ENCODE data around the gene NTSR1. TPM values are rescaled to one million over a fixed set of nuclear protein-coding genes. Genes with fewer than 3 reads are reported as not detected.

The NTSR1 gene
- total RNA-seq, 4 donors from 2014 or later: 0.67 TPM; not detected in 3

- 85 to 91% methylated on average over 32 to 33 of the region's 37 CpGs for WGBS, 2 donors
- intact Hi-C loops (cut with DNase I): no loop called here
- no peak overlapping the region for H3K27ac ChIP-seq
- H3K36me3 ChIP-seq: no peaks in the 10 kb centered on the region
- no peak overlapping the region for H3K4me3 ChIP-seq (replicated peaks in 1 of 3)
- DNase-seq: no peak
- H3K9me3 ChIP-seq: no peaks in the 10 kb centered on the region
- H3K27me3 ChIP-seq: no peaks in the 10 kb centered on the region
- peaks cover 0 to 6% of the 10 kb centered on the region in 2 donors for H3K4me1 ChIP-seq
- TF ChIP-seq POLR2A (IDR thresholded peaks at IDR 0.05) (no peak), CTCF (IDR thresholded peaks at IDR 0.05) (no peak)
Measured at GRCh38 chr20:62686869-62687830, 21.5 kb upstream of the NTSR1 start.

GRCh38 chr20:62688083-62688482 is 20.6 kb upstream of the NTSR1 start:
- Histone ChIP-seq H3K4me1 (peaks cover 0 to 6% of the 10 kb centered on the region in 2 donors), H3K27me3 (no peaks in the 10 kb centered on the region), H3K27ac (no peak overlapping the region), H3K36me3 (no peaks in the 10 kb centered on the region), H3K9me3 (no peaks in the 10 kb centered on the region), H3K4me3 (replicated peaks in 1 of 3) (no peak overlapping the region)
- DNase-seq: no peak
- no peak for TF ChIP-seq CTCF (IDR thresholded peaks at IDR 0.05)
- TF ChIP-seq POLR2A (IDR thresholded peaks at IDR 0.05): no peak
- WGBS, 2 donors: 94 to 95% methylated on average over 11 of the region's 11 CpGs
- intact Hi-C loops (cut with DNase I): no loop called here

GRCh38 chr20:62688855-62689460 is 19.7 kb upstream of the NTSR1 start:
- H3K27ac ChIP-seq: no peak overlapping the region
- H3K4me3 ChIP-seq (replicated peaks in 1 of 3): no peak overlapping the region
- no peaks in the 10 kb centered on the region for H3K36me3 ChIP-seq
- intact Hi-C loops (cut with DNase I): no loop called here
- no peak for TF ChIP-seq CTCF (IDR thresholded peaks at IDR 0.05)
- no peak for TF ChIP-seq POLR2A (IDR thresholded peaks at IDR 0.05)
- no peak for DNase-seq
- peaks cover 0 to 6% of the 10 kb centered on the region in 2 donors for H3K4me1 ChIP-seq
- no peaks in the 10 kb centered on the region for H3K9me3 ChIP-seq
- 82 to 84% methylated on average over 26 to 29 of the region's 29 CpGs for WGBS, 2 donors
- H3K27me3 ChIP-seq: no peaks in the 10 kb centered on the region

GRCh38 chr20:62689861-62690260 is 18.8 kb upstream of the NTSR1 start:
- peaks cover 0 to 2% of the 10 kb centered on the region in 2 donors for H3K4me1 ChIP-seq
- no peak overlapping the region for H3K27ac ChIP-seq
- H3K9me3 ChIP-seq: no peaks in the 10 kb centered on the region
- H3K27me3 ChIP-seq: no peaks in the 10 kb centered on the region
- DNase-seq: no peak
- H3K4me3 ChIP-seq (replicated peaks in 1 of 3): no peak overlapping the region
- WGBS, 2 donors: 81 to 83% methylated on average over 14 of the region's 17 CpGs
- TF ChIP-seq CTCF (IDR thresholded peaks at IDR 0.05): no peak
- no peaks in the 10 kb centered on the region for H3K36me3 ChIP-seq
- intact Hi-C loops (cut with DNase I): no loop called here
